Measurements from ENCODE around the gene ENO1. TPM values are rescaled to one million over a fixed set of nuclear protein-coding genes. Genes with fewer than 3 reads are reported as not detected.
A peak's percentile ranks its signal among the peaks of the same experiment; 100 is the strongest.

ENO1 gene
- total and polyA plus RNA-seq, 9 of the 15 experiments (the other 6 are each of a cell fraction or from before 2014, with no cell fraction given): 2,249 to 7,472 (median 2,868) TPM

DNA sequence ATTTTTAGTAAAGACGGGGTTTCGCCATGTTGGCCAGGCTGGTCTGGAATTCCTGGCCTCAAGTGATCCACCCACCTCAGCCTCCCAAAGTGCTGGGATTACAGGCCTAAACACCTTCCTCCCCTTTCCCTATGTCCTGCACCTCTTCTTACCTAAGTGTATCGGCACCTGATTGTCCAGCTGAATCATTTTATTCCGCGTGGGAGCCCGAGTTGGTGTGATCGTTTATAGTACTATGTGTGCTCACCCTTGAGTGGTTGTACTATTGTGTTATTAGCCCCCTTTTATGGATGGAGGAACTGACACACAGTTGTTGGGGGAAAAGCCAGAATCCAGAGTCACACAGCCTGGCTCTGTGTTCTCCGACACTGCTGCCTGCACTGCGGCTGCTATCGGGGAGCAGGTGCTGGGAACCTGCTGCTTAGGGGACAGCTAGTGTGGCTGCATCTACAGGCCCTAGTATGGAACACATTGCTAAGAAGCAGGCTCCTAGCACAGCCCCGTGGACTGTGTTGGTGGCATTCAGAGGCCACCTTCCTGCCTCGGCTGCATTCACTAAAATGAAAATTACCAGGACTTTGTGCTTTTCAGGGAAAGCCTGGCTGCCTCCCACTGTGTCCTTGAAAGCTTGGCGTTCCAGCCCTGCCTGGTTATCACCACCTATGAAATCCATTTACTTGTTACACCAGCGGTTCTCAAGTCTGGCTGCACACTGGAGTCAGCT is 21.6 kb downstream of the ENO1 start:
- ChIA-PET POLR2A (interaction anchor here (0.6 to 14.9 kb wide), 16 partner anchors 9 to 1114 kb away, joined by 3 to 219 read pairs (median 4); partner anchors contain the start of gene ENO1), CTCF (ENCODE audit: low intra/inter-chr PET ratio) (interaction anchor here (0.7 kb wide), 1 partner anchor 149 kb away, joined by 3 read pairs; no protein-coding TSS in a partner anchor)
- Histone ChIP-seq H3K27ac (ENCODE audit: extremely low read depth, low read depth, low read length) (no peak overlapping the region), H3K9me3 (replicated peaks; ENCODE audit: control insufficient read depth, insufficient read depth, low read depth, low read length) (no peaks in the 10 kb centered on the region), H3K9me1 (ENCODE audit: control insufficient read depth, insufficient read depth, low read length) (peaks cover 8% of the 10 kb centered on the region), H3K4me3 (no peak overlapping the region), H3K4me2 (ENCODE audit: insufficient read depth, low read length) (no peak overlapping the region), H2AFZ (ENCODE audit: low read depth, low read length) (no peak overlapping the region), H3K4me1 (replicated peaks in 1 of 2; ENCODE audit: control insufficient read depth in 2 of 2, insufficient read depth in 2 of 2, low read length in 2 of 2) (peaks cover 13% of the 10 kb centered on the region in 2 experiments), H3K36me3 (ENCODE audit: control insufficient read depth, insufficient read depth, low read length) (peaks cover 45% of the 10 kb centered on the region), H3K9ac (ENCODE audit: insufficient read depth in 1 of 2, low read depth in 2 of 2, low read length in 2 of 2) (0 out of 4 replicates have a peak overlapping the region, but pooled peaks of 1 of the 2 experiments have one; percentile 43), H3K79me2 (ENCODE audit: control insufficient read depth, insufficient read depth, low read length) (no peaks in the 10 kb centered on the region), H4K20me1 (replicated peaks; ENCODE audit: control insufficient read depth, insufficient read depth, low read length) (peaks cover 33% of the 10 kb centered on the region), H3K27me3 (ENCODE audit: control insufficient read depth in 2 of 2, insufficient read depth in 2 of 2, low read length in 2 of 2) (no peaks in the 10 kb centered on the region)
- no TSS peak for BruUV-seq (replicated peaks)
- WGBS (ENCODE audit: insufficient coverage, low coverage, missing lambda C conversion rate): 89% methylated on average over 14 of the region's 14 CpGs
- in situ Hi-C loops (cut with MboI): loop anchor here (5.0 kb wide), 1 partner anchor 295 kb away; no protein-coding TSS in a partner anchor
- DNase-seq (ENCODE audit: extremely low read depth in 1 of 4, low spot score in 3 of 4): no peak
- ATAC-seq: no peak
- intact Hi-C loops (cut with micrococcal nuclease): loop anchor here (10.0 kb wide), 1 partner anchor 48 kb away; no protein-coding TSS in a partner anchor
- no peak for FAIRE-seq
- TF ChIP-seq POLR2G (IDR thresholded peaks at IDR 0.05; ENCODE audit: low read depth, low read length) (peak; percentile 50; the same call in 1 of the 2 replicates), ZNF354B (CRISPR knock-in tag; IDR thresholded peaks at IDR 0.05) (no peak), ZBED1 (IDR thresholded peaks at IDR 0.05) (no peak), POLR2B (IDR thresholded peaks at IDR 0.05; ENCODE audit: low read depth, partially characterized antibody) (peak; percentile 54), ZNF561 (CRISPR knock-in tag; conservative IDR thresholded peaks at IDR 0.05) (no peak), HNRNPLL (IDR thresholded peaks at IDR 0.05; ENCODE audit: low read depth, low read length, poor library complexity, severe bottlenecking) (no peak), POLR2AphosphoS2 (IDR thresholded peaks at IDR 0.05; ENCODE audit: low read length) (0 out of 2 replicates have a peak, but pooled peaks have one; percentile 40), PHTF2 (CRISPR knock-in tag; IDR thresholded peaks at IDR 0.05) (0 out of 2 replicates have a peak, but pooled peaks have one; percentile 36), NFRKB (IDR thresholded peaks at IDR 0.05; ENCODE audit: low read depth) (no peak), WHSC1 (IDR thresholded peaks at IDR 0.05; ENCODE audit: low read length) (no peak), SMARCA5 (IDR thresholded peaks at IDR 0.05) (no peak), MEF2D (tag; conservative IDR thresholded peaks at IDR 0.05; ENCODE audit: low read depth) (no peak), TGIF2 (CRISPR knock-in tag; IDR thresholded peaks at IDR 0.05) (no peak), ESRRA (IDR thresholded peaks at IDR 0.05; ENCODE audit: borderline replicate concordance, low read depth) (no peak), KDM2B (CRISPR knock-in tag; IDR thresholded peaks at IDR 0.05) (no peak), ELF4 (CRISPR knock-in tag; IDR thresholded peaks at IDR 0.05) (no peak), RBFOX2 (IDR thresholded peaks at IDR 0.05; ENCODE audit: low read depth, low read length) (peak; percentile 51)
- TF ChIP-seq, protein P1, sequence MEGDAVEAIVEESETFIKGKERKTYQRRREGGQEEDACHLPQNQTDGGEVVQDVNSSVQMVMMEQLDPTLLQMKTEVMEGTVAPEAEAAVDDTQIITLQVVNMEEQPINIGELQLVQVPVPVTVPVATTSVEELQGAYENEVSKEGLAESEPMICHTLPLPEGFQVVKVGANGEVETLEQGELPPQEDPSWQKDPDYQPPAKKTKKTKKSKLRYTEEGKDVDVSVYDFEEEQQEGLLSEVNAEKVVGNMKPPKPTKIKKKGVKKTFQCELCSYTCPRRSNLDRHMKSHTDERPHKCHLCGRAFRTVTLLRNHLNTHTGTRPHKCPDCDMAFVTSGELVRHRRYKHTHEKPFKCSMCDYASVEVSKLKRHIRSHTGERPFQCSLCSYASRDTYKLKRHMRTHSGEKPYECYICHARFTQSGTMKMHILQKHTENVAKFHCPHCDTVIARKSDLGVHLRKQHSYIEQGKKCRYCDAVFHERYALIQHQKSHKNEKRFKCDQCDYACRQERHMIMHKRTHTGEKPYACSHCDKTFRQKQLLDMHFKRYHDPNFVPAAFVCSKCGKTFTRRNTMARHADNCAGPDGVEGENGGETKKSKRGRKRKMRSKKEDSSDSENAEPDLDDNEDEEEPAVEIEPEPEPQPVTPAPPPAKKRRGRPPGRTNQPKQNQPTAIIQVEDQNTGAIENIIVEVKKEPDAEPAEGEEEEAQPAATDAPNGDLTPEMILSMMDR (IDR thresholded peaks at IDR 0.05 in 2 of 3, conservative IDR thresholded peaks at IDR 0.05 in 1 of 3; ENCODE audit: insufficient read depth in 2 of 3, low read depth in 1 of 3, low read length in 3 of 3): no peak
- TF ChIP-seq, protein P2, sequence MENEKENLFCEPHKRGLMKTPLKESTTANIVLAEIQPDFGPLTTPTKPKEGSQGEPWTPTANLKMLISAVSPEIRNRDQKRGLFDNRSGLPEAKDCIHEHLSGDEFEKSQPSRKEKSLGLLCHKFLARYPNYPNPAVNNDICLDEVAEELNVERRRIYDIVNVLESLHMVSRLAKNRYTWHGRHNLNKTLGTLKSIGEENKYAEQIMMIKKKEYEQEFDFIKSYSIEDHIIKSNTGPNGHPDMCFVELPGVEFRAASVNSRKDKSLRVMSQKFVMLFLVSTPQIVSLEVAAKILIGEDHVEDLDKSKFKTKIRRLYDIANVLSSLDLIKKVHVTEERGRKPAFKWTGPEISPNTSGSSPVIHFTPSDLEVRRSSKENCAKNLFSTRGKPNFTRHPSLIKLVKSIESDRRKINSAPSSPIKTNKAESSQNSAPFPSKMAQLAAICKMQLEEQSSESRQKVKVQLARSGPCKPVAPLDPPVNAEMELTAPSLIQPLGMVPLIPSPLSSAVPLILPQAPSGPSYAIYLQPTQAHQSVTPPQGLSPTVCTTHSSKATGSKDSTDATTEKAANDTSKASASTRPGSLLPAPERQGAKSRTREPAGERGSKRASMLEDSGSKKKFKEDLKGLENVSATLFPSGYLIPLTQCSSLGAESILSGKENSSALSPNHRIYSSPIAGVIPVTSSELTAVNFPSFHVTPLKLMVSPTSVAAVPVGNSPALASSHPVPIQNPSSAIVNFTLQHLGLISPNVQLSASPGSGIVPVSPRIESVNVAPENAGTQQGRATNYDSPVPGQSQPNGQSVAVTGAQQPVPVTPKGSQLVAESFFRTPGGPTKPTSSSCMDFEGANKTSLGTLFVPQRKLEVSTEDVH (IDR thresholded peaks at IDR 0.05; ENCODE audit: low read depth, partially characterized antibody): peak; percentile 18
